ENCODE measurements around the gene DUT.

Gene DUT

GRCh38 chr15:48285329-48286214, 45.7 kb upstream of the DUT start:
- peak overlapping the region; percentile 73 for H3K9ac ChIP-seq (ENCODE audit: low read length)
- peak overlapping the region; percentile 49 for H2BK120ac ChIP-seq (ENCODE audit: low read depth, low read length)
- H3K14ac ChIP-seq (ENCODE audit: low read length in 2 of 2) = no peak overlapping the region
- no peak overlapping the region for H3K4ac ChIP-seq (ENCODE audit: low read depth in 1 of 2, low read length in 2 of 2)
- no peak overlapping the region for H2AK5ac ChIP-seq (ENCODE audit: low read length, severe bottlenecking)
- H3K23ac ChIP-seq (ENCODE audit: low read length in 2 of 2) = no peak overlapping the region
- peak overlapping the region; percentile 88 for H4K8ac ChIP-seq (ENCODE audit: low read length)
- H2BK15ac ChIP-seq (ENCODE audit: low read depth, poor library complexity, severe bottlenecking) = peak overlapping the region; percentile 52
- H3K36me3 ChIP-seq (ENCODE audit: control insufficient read depth in 1 of 2, insufficient read depth in 2 of 2, low read depth in 1 of 2, low read length in 2 of 2) = no peaks in the 10 kb centered on the region
- 34% methylated on average over 7 of the region's 14 CpGs for WGBS
- H3K27ac ChIP-seq (ENCODE audit: low read length, poor library complexity, severe bottlenecking) = no peak overlapping the region
- DNase-seq = peak; percentile 89
- H2AFZ ChIP-seq (ENCODE audit: low read depth, low read length) = no peak overlapping the region
- H2BK5ac ChIP-seq (ENCODE audit: low read depth, low read length, poor library complexity, severe bottlenecking) = no peak overlapping the region
- peak overlapping the region in 1 of 2 experiments; percentile 54 for H2BK12ac ChIP-seq (ENCODE audit: low read length in 2 of 2)
- no peaks in the 10 kb centered on the region for H3K27me3 ChIP-seq (ENCODE audit: control insufficient read depth in 1 of 2, insufficient read depth in 1 of 2, low read length in 2 of 2)
- peak overlapping the region in 1 of 2 experiments; percentile 62 for H3K18ac ChIP-seq (ENCODE audit: low read depth in 1 of 2, low read length in 2 of 2)
- no peaks in the 10 kb centered on the region for H3K9me3 ChIP-seq (ENCODE audit: control insufficient read depth, low read length)
- no peaks in the 10 kb centered on the region for H3K79me1 ChIP-seq (replicated peaks; ENCODE audit: low read length, poor library complexity, severe bottlenecking)
- H3K4me3 ChIP-seq (ENCODE audit: insufficient read depth in 1 of 2, low read depth in 1 of 2, low read length in 2 of 2) = peak overlapping the region in 1 of 2 experiments; percentile 44
- no peak overlapping the region for H4K91ac ChIP-seq (ENCODE audit: low read length)
- H3K4me2 ChIP-seq (ENCODE audit: low read length, poor library complexity, severe bottlenecking) = no peak overlapping the region
- no peaks in the 10 kb centered on the region for H3K4me1 ChIP-seq (ENCODE audit: control insufficient read depth, insufficient read depth, low read depth, low read length)

GRCh38 chr15:48289628-48290027, 41.6 kb upstream of the DUT start:
- H3K4me1 ChIP-seq (ENCODE audit: control insufficient read depth, insufficient read depth, low read depth, low read length) = no peaks in the 10 kb centered on the region
- no peak overlapping the region for H2BK120ac ChIP-seq (ENCODE audit: low read depth, low read length)
- DNase-seq = no peak
- H4K8ac ChIP-seq (ENCODE audit: low read length) = no peak overlapping the region
- WGBS = 100% methylated on average over 1 of the region's 2 CpGs
- no peak overlapping the region for H3K23ac ChIP-seq (ENCODE audit: low read length in 2 of 2)
- H3K27ac ChIP-seq (ENCODE audit: low read length, poor library complexity, severe bottlenecking) = no peak overlapping the region
- no peaks in the 10 kb centered on the region for H3K79me1 ChIP-seq (replicated peaks; ENCODE audit: low read length, poor library complexity, severe bottlenecking)
- no peak overlapping the region for H2BK12ac ChIP-seq (ENCODE audit: low read length in 2 of 2)
- no peak overlapping the region for H2BK15ac ChIP-seq (ENCODE audit: low read depth, poor library complexity, severe bottlenecking)
- no peak overlapping the region for H3K4me2 ChIP-seq (ENCODE audit: low read length, poor library complexity, severe bottlenecking)
- H3K9me3 ChIP-seq (ENCODE audit: control insufficient read depth, low read length) = no peaks in the 10 kb centered on the region
- H2AFZ ChIP-seq (ENCODE audit: low read depth, low read length) = no peak overlapping the region
- no peak overlapping the region for H3K4ac ChIP-seq (ENCODE audit: low read depth in 1 of 2, low read length in 2 of 2)
- no peak overlapping the region for H4K91ac ChIP-seq (ENCODE audit: low read length)
- no peak overlapping the region for H3K14ac ChIP-seq (ENCODE audit: low read length in 2 of 2)
- no peaks in the 10 kb centered on the region for H3K36me3 ChIP-seq (ENCODE audit: control insufficient read depth in 1 of 2, insufficient read depth in 2 of 2, low read depth in 1 of 2, low read length in 2 of 2)
- H3K9ac ChIP-seq (ENCODE audit: low read length) = no peak overlapping the region
- H2BK5ac ChIP-seq (ENCODE audit: low read depth, low read length, poor library complexity, severe bottlenecking) = no peak overlapping the region
- H3K4me3 ChIP-seq (ENCODE audit: insufficient read depth in 1 of 2, low read depth in 1 of 2, low read length in 2 of 2) = no peak overlapping the region
- no peaks in the 10 kb centered on the region for H3K27me3 ChIP-seq (ENCODE audit: control insufficient read depth in 1 of 2, insufficient read depth in 1 of 2, low read length in 2 of 2)
- no peak overlapping the region for H3K18ac ChIP-seq (ENCODE audit: low read depth in 1 of 2, low read length in 2 of 2)
- H2AK5ac ChIP-seq (ENCODE audit: low read length, severe bottlenecking) = no peak overlapping the region

- H3K23ac ChIP-seq (ENCODE audit: low read length in 2 of 2) = no peak overlapping the region
- H2AFZ ChIP-seq (ENCODE audit: low read depth, low read length) = no peak overlapping the region
- DNase-seq = no peak
- no peak overlapping the region for H4K91ac ChIP-seq (ENCODE audit: low read length)
- H3K36me3 ChIP-seq (ENCODE audit: control insufficient read depth in 1 of 2, insufficient read depth in 2 of 2, low read depth in 1 of 2, low read length in 2 of 2) = no peaks in the 10 kb centered on the region
- H2BK12ac ChIP-seq (ENCODE audit: low read length in 2 of 2) = no peak overlapping the region
- H3K27me3 ChIP-seq (ENCODE audit: control insufficient read depth in 1 of 2, insufficient read depth in 1 of 2, low read length in 2 of 2) = no peaks in the 10 kb centered on the region
- no peak overlapping the region for H2BK15ac ChIP-seq (ENCODE audit: low read depth, poor library complexity, severe bottlenecking)
- H2BK5ac ChIP-seq (ENCODE audit: low read depth, low read length, poor library complexity, severe bottlenecking) = no peak overlapping the region
- H3K4ac ChIP-seq (ENCODE audit: low read depth in 1 of 2, low read length in 2 of 2) = no peak overlapping the region
- no peaks in the 10 kb centered on the region for H3K4me1 ChIP-seq (ENCODE audit: control insufficient read depth, insufficient read depth, low read depth, low read length)
- H3K4me2 ChIP-seq (ENCODE audit: low read length, poor library complexity, severe bottlenecking) = no peak overlapping the region
- no peak overlapping the region for H2BK120ac ChIP-seq (ENCODE audit: low read depth, low read length)
- H3K4me3 ChIP-seq (ENCODE audit: insufficient read depth in 1 of 2, low read depth in 1 of 2, low read length in 2 of 2) = no peak overlapping the region
- H3K14ac ChIP-seq (ENCODE audit: low read length in 2 of 2) = no peak overlapping the region
- no peak overlapping the region for H3K9ac ChIP-seq (ENCODE audit: low read length)
- 97% methylated on average over 3 of the region's 4 CpGs for WGBS
- no peak overlapping the region for H4K8ac ChIP-seq (ENCODE audit: low read length)
- no peak overlapping the region for H3K18ac ChIP-seq (ENCODE audit: low read depth in 1 of 2, low read length in 2 of 2)
- H3K79me1 ChIP-seq (replicated peaks; ENCODE audit: low read length, poor library complexity, severe bottlenecking) = no peaks in the 10 kb centered on the region
- H3K27ac ChIP-seq (ENCODE audit: low read length, poor library complexity, severe bottlenecking) = no peak overlapping the region
- H2AK5ac ChIP-seq (ENCODE audit: low read length, severe bottlenecking) = no peak overlapping the region
- H3K9me3 ChIP-seq (ENCODE audit: control insufficient read depth, low read length) = no peaks in the 10 kb centered on the region
Observed at GRCh38 chr15:48292458-48292857, 38.8 kb upstream of the DUT start.

- DNase-seq = no peak
- no peaks in the 10 kb centered on the region for H3K79me1 ChIP-seq (replicated peaks; ENCODE audit: low read length, poor library complexity, severe bottlenecking)
- no peak overlapping the region for H2BK5ac ChIP-seq (ENCODE audit: low read depth, low read length, poor library complexity, severe bottlenecking)
- H2AK5ac ChIP-seq (ENCODE audit: low read length, severe bottlenecking) = no peak overlapping the region
- H3K18ac ChIP-seq (ENCODE audit: low read depth in 1 of 2, low read length in 2 of 2) = no peak overlapping the region
- no peak overlapping the region for H3K4me3 ChIP-seq (ENCODE audit: insufficient read depth in 1 of 2, low read depth in 1 of 2, low read length in 2 of 2)
- H3K23ac ChIP-seq (ENCODE audit: low read length in 2 of 2) = no peak overlapping the region
- H3K27me3 ChIP-seq (ENCODE audit: control insufficient read depth in 1 of 2, insufficient read depth in 1 of 2, low read length in 2 of 2) = no peaks in the 10 kb centered on the region
- no peak overlapping the region for H3K27ac ChIP-seq (ENCODE audit: low read length, poor library complexity, severe bottlenecking)
- H3K36me3 ChIP-seq (ENCODE audit: control insufficient read depth in 1 of 2, insufficient read depth in 2 of 2, low read depth in 1 of 2, low read length in 2 of 2) = no peaks in the 10 kb centered on the region
- no peak overlapping the region for H4K91ac ChIP-seq (ENCODE audit: low read length)
- no peak overlapping the region for H2BK15ac ChIP-seq (ENCODE audit: low read depth, poor library complexity, severe bottlenecking)
- H3K9me3 ChIP-seq (ENCODE audit: control insufficient read depth, low read length) = no peaks in the 10 kb centered on the region
- no peak overlapping the region for H2BK120ac ChIP-seq (ENCODE audit: low read depth, low read length)
- H3K14ac ChIP-seq (ENCODE audit: low read length in 2 of 2) = no peak overlapping the region
- no peak overlapping the region for H3K4ac ChIP-seq (ENCODE audit: low read depth in 1 of 2, low read length in 2 of 2)
- no peaks in the 10 kb centered on the region for H3K4me1 ChIP-seq (ENCODE audit: control insufficient read depth, insufficient read depth, low read depth, low read length)
- no peak overlapping the region for H4K8ac ChIP-seq (ENCODE audit: low read length)
- H3K4me2 ChIP-seq (ENCODE audit: low read length, poor library complexity, severe bottlenecking) = no peak overlapping the region
- no peak overlapping the region for H2AFZ ChIP-seq (ENCODE audit: low read depth, low read length)
- WGBS = 100% methylated on average over 1 of the region's 2 CpGs
- H2BK12ac ChIP-seq (ENCODE audit: low read length in 2 of 2) = no peak overlapping the region
- no peak overlapping the region for H3K9ac ChIP-seq (ENCODE audit: low read length)
Observed at GRCh38 chr15:48297668-48298067, 33.6 kb upstream of the DUT start.

Measured in mesenchymal stem cell (in vitro differentiated cells and primary cell).